HG02870 (cell line): ENCODE data around the gene MYO1H.

Experiments
- ATAC-seq: cut with Tn5 transposase; IDR thresholded peaks from one replicate; pipeline ENCODE4 v1.9.1; 2021; ENCODE audit warnings: mild to moderate bottlenecking, moderate library complexity; ENCODE audit not compliant: unreplicated experiment

MYO1H gene

DNA sequence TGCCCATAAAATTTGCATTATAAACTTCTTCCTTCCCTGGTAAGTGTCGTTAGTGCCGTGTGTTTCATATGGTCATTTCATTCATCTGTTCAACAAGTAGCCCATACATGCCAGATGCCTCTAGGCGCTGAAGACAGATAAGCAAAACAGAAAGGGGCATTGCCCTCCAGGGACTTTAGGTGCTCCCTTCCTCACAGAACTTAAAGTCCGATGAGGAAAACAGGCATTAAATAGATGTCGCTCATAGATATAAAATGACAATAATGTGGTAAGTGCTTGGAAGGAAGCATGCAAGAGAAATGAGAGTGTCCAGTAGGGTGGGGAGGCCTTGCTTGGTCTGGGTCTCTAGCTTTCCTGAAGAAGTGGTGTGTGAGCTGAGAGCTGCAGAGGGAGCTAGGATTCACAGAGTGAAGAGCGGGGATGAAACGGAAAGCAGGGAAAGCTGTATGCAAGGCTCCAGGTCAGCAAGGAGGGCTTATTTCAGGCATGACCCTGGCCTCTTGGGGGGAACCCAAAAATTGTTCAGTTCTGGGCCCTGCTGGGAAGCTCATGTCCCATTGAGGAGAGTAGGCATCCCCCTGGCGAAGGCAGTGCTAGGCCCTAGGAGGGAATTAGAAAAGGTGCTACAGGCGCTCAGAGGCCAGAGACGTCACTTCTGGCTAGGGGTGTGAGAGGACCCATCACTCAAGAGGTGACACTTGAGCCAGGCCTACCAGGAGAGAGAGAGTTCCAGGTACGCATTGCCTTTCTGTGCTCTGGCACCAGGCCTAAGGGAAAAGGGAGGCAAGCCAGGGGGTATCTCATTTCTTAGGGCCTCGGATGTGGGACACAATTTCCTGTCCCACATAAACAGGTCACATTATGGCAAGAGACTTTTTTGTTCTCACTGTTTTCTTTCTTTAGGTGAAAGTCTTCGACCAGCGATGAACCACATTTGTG lies 141.6 kb downstream of the MYO1H start:
- ATAC-seq, result no peak

DNA sequence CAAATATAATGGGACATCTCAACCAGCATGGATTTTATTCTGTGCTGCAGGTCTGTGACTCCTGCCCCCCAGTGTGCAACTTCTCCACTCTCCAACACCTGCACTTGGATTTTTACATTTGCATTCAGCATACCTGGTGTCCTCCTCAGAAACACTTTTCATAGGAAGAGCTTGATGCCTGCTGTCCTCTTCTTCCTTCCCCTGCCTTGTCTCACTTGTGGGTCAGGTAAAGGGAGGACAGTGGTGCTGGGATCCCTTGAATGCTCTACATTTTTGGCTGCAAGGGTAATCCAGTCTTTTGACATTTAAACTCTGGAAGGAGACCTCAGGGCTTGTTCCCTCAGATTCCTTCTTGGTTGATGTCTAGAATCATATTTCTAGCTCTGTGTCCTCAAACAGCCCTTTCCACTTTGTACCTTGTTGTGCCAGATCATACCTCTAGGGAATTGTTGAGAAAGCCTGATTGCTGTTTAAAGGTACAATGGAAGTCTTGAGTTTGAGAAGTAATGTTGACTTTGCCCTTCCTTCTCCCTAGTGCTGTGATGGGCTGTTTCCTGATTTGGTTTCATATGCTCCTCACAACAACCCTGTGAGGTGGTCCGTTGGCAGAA lies 142.4 kb downstream of the MYO1H start:
- no peak for ATAC-seq

DNA sequence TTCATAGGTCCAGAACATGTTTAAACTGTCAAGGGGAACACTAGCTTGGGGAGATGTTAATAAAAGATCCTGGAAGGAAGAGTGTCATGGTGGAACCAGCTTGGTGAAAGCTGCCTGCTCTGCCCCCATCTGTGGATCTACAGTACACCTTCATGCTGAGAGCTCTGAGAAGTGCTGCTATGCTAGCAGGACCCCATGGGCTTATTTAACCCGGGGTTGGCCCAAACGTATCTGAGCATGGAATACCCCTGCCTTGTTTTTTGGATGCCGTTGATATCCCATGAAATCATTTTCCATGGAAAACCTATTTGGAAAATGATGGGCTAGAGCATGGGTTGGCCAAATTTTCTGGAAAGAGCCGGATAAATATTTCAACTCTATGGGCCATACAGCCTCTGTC lies 144.0 kb downstream of the MYO1H start:
- no peak for ATAC-seq

DNA sequence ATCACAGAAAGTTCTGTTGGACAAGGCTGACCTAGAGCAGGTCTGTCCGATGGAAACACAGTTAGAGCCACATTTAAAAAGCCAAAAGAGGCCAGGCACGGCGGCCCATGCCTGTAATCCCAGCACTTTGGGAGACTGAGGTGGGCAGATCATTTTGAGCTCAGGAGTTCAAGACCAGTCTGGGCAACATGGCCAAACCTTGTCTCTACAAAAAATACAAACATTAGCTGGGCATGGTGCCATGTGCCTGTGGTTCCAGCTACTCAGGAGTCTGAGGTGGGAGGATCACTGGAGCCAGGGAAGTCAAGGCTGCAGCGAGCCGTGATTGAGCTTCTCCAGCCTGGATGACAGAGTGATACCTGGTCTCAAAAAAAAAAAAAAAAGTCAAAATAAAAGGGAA lies 144.7 kb downstream of the MYO1H start:
- no peak for ATAC-seq

DNA sequence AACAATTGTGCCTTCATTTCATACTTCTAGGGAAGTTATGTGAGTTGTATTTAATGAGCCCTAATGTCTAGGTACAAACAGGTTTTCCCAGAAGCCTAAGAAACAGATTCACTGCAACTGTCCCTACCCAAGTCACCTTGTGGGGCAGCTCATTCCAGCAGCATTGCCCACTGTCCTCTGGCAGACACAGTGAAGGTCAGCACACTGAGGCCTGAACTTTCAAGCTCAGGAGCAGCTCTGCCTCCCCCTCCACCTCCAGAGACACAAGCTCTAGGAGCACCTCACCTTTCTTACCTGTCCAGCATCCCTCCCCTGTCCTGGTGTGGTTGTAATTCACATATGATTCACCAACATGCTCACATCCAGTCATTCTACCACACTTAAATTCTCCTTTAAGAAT lies 145.4 kb downstream of the MYO1H start:
- no peak for ATAC-seq

DNA sequence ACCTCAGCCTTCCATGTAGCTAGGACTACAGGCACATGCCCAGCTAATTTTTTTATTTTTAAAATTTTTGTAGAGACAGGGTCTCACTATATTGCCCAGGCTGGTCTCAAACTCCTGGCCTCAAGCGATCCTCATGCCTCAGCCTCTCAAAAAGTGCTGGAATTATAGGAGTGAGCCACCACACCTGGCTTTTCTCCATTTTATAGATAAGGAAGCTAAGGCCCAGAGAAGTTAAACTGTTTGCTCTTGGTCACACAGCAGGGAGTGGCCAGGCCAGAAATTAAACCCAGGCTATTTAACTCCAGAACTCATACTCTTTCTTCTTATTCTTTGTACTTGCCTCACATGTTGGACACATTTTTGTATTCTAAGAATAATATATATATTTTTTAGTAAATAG lies 146.2 kb downstream of the MYO1H start:
- no peak for ATAC-seq

DNA sequence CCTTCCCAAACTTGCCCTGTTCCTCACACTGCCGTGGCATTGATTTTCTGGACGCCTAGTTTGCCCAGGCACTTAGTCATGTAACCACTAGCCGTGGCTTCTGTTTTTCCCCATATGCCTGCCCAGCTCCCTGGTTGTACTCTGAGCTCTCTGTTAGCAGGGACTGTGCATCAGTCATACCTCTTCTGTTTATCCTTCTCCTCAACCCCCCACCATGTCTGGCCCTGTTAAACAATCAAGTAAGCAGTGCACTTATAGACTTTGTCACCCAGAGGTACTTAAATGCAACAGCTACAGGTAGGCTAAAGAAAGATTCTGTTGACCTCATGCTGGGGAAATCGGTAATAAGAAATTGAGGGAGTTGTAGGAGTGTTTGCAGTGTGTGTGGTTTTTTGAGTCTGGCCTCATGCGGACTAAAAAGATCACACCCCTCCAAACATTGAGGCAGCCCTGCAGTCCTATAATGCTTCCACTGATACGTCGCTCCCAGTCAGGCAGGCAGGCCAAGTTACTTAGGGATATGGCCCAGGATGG lies 146.7 kb downstream of the MYO1H start:
- ATAC-seq, result no peak

DNA sequence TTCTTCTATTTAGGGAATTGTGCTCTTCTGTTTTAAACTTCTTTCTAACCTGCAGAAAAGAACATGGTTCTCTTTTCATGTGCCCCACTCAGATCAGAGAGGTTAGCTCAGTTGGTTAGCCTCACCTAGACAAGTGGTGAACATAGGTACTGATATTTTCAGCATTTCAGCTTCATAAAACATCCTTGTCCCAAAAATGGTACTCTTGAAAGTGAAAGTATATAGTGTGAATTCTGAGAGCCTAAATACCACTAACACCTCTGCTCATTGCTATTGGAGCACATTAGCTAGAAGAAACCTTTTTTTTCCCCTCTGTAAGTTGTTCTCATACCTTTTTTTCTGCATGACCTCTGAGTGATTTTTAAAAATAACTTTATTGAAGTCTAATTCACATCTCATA lies 147.3 kb downstream of the MYO1H start:
- no peak for ATAC-seq

DNA sequence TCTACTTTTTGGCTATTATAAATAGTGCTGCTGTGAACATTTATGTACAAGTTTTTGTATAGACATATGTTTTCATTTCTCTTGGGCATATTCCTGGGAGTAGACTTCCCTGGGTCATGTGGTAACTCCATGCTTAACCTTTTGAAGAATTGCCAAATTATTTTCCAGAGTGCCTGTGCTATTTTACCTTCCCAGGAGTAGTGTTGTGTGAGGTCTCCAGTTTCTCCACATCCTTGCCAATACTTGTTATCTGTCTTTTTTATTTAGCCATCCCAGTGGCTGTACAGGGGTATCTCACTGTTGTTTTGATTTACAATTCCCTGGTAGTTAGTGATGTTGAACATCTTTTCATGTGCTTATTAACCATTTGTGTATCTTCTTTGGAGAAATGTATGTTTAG lies 148.6 kb downstream of the MYO1H start:
- no peak for ATAC-seq

DNA sequence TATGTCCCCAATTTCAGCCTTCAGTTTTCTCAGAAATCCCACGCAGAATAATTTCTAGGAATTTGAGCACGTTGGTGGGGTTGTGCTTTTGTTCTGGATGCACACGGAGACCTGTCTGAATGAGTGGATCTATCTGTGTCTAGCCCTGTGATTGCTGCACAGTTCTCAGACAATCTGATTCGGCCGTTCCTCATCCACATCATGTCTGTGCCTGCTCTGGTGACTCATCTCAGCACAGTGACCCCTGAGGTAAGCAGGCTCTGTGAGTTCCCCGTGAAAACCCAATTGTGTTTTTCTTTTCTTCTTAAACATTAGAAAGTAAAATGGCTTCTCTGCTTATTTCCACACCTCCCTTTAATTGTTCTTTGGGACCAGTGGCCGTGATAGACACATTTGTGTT lies 150.0 kb downstream of the MYO1H start:
- no peak for ATAC-seq
